H1 (cell line): ENCODE results near the gene PCDHB3. TPM values are rescaled to one million over a fixed set of nuclear protein-coding genes. Genes with fewer than 3 reads are reported as not detected.
"Not testable (repeated sequence)": the region's sequence is repeated elsewhere in the genome, so short reads cannot be mapped to it uniquely, and the experiment has no call there.

ENCODE experiments used
- CTCF ChIA-PET: fragments of 300-600 bp; sonication (Branson Sonifier 250); formaldehyde crosslinking; loops from one replicate; lab custom pipeline; 2021; ENCODE audit not compliant: partially characterized antibody; lab: Charles Lee
- POLR2A ChIA-PET: fragments of 300-600 bp; sonication (Branson Sonifier 250); formaldehyde crosslinking; loops from one replicate; lab custom pipeline; 2021; ENCODE audit warnings: inconsistent platforms; ENCODE audit not compliant: partially characterized antibody; lab: Charles Lee
- DNase-seq, 2 experiments: peaks; one replicate each; pipeline versions ENCODE4 v3.0.0 to v3.0.0-alpha.2; 2010 to 2022; ENCODE audit warnings: low spot score in 2 of 2, low read depth in 1 of 2, mixed read lengths in 1 of 2
- FAIRE-seq: peaks from 2 replicates; lab custom pipeline; 2011; peaks lifted over from hg19 to GRCh38; lab: Jason Lieb, UNC
- H2AFZ ChIP-seq: 2 replicates; pipeline ENCODE4 v1.8.1; 2012; ENCODE audit warnings: low read length, inconsistent platforms
- H2AK5ac ChIP-seq: 2 replicates; pipeline ENCODE4 v1.6.1; 2013; ENCODE audit warnings: low read depth, low read length
- H2BK120ac ChIP-seq: replicated peaks from 2 replicates; pipeline ENCODE3; 2013; ENCODE audit warnings: low read depth, low read length, inconsistent platforms
- H2BK12ac ChIP-seq: 2 replicates; pipeline ENCODE4 v1.6.1; 2013; ENCODE audit warnings: low read depth, low read length
- H2BK15ac ChIP-seq: 2 replicates; pipeline ENCODE4 v1.6.1; 2013; ENCODE audit warnings: low read length
- H2BK20ac ChIP-seq: 2 replicates; pipeline ENCODE4 v1.6.1; 2013; ENCODE audit warnings: low read length
- H2BK5ac ChIP-seq: 2 replicates; pipeline ENCODE4 v1.6.1; 2013; ENCODE audit warnings: low read depth, low read length
- H3K14ac ChIP-seq: 2 replicates; pipeline ENCODE4 v1.6.1; 2013; ENCODE audit warnings: inconsistent platforms; ENCODE audit not compliant: insufficient read length
- H3K18ac ChIP-seq: 2 replicates; pipeline ENCODE4 v1.6.1; 2013; ENCODE audit warnings: low read length; ENCODE audit errors: extremely low read depth
- H3K23ac ChIP-seq: 2 replicates; pipeline ENCODE4 v1.6.1; 2013; ENCODE audit warnings: inconsistent platforms; ENCODE audit not compliant: insufficient read length
- H3K23me2 ChIP-seq: 2 replicates; pipeline ENCODE4 v1.6.1; 2013; ENCODE audit warnings: low read depth, low read length
- H3K27ac ChIP-seq: 2 replicates; pipeline ENCODE4 v1.6.1; 2011; ENCODE audit warnings: low read depth, low read length, inconsistent platforms
- H3K27me3 ChIP-seq, 4 experiments: replicated peaks in 1 of 4; 1 replicate in 1 of 4; 2 replicates in 3 of 4; pipeline versions ENCODE4 v1.6.1 to v1.8.1; 2011 to 2013; ENCODE audit warnings: low read length in 3 of 4, mild to moderate bottlenecking in 3 of 4, inconsistent platforms in 2 of 4, mixed read lengths in 2 of 4, moderate library complexity in 1 of 4; ENCODE audit not compliant: control insufficient read depth in 3 of 4, insufficient read depth in 3 of 4; ENCODE audit errors: extremely low read depth in 1 of 4
- H3K36me3 ChIP-seq, 4 experiments: 2 replicates each; pipeline versions ENCODE4 v1.6.1 to v1.8.1; 2011 to 2013; ENCODE audit warnings: mild to moderate bottlenecking in 4 of 4, low read length in 3 of 4, moderate library complexity in 2 of 4, control low read depth in 1 of 4, inconsistent platforms in 1 of 4; ENCODE audit not compliant: insufficient read depth in 4 of 4, control insufficient read depth in 2 of 4
- H3K4ac ChIP-seq: replicated peaks from 2 replicates; pipeline ENCODE3; 2013; ENCODE audit warnings: low read length, low read depth, mixed read lengths, inconsistent platforms; ENCODE audit not compliant: insufficient read length
- H3K4me1 ChIP-seq, 4 experiments: replicated peaks in 1 of 4; 1 replicate in 1 of 4; 2 replicates in 3 of 4; pipeline versions ENCODE4 v1.6.1 to v1.8.1; 2011 to 2013; ENCODE audit warnings: low read length in 3 of 4, inconsistent platforms in 2 of 4, mixed read lengths in 1 of 4; ENCODE audit not compliant: insufficient read depth in 4 of 4, control insufficient read depth in 3 of 4
- H3K4me2 ChIP-seq, 2 experiments: 2 replicates each; pipeline versions ENCODE4 v1.6.1 to v1.8.1; 2011 to 2013; ENCODE audit warnings: low read depth in 2 of 2, low read length in 2 of 2, control low read depth in 1 of 2, inconsistent platforms in 1 of 2, mild to moderate bottlenecking in 1 of 2; ENCODE audit not compliant: insufficient read depth in 1 of 2
- H3K4me3 ChIP-seq, 4 experiments: fragments of 200-600, 300-600 bp in 1 of 4; sonication (generic), shearing (Covaris generic), sonication (Bioruptor Twin) in 1 of 4; 2 replicates each; pipeline versions ENCODE4 v1.5.1 to v1.8.1; 2011 to 2016; ENCODE audit warnings: low read length in 4 of 4, low read depth in 3 of 4, control low read depth in 2 of 4, inconsistent platforms in 2 of 4, mild to moderate bottlenecking in 2 of 4, mixed read lengths in 1 of 4, moderate library complexity in 1 of 4; ENCODE audit not compliant: insufficient read depth in 2 of 4; ENCODE audit errors: extremely low read depth in 1 of 4
- H3K56ac ChIP-seq: replicated peaks from 2 replicates; pipeline ENCODE3; 2013; ENCODE audit warnings: low read depth, mild to moderate bottlenecking, mixed read lengths, low read length, inconsistent platforms; ENCODE audit not compliant: insufficient read length
- H3K79me1 ChIP-seq: 2 replicates; pipeline ENCODE4 v1.6.1; 2013; ENCODE audit warnings: low read depth, low read length, control low read depth
- H3K79me2 ChIP-seq, 2 experiments: 2 replicates each; pipeline versions ENCODE4 v1.6.1 to v1.8.1; 2012 to 2013; ENCODE audit warnings: low read length in 2 of 2, mild to moderate bottlenecking in 2 of 2, inconsistent platforms in 1 of 2; ENCODE audit not compliant: insufficient read depth in 2 of 2, control insufficient read depth in 1 of 2
- H3K9ac ChIP-seq, 4 experiments: replicated peaks in 1 of 4; 1 replicate in 1 of 4; 2 replicates in 3 of 4; pipeline versions ENCODE4 v1.6.1 to v1.8.1; 2011 to 2013; ENCODE audit warnings: low read depth in 3 of 4, low read length in 3 of 4, control low read depth in 2 of 4, mild to moderate bottlenecking in 2 of 4, moderate library complexity in 2 of 4, inconsistent platforms in 1 of 4; ENCODE audit errors: extremely low read depth in 1 of 4
- H3K9me3 ChIP-seq, 2 experiments: 2 replicates each; pipeline versions ENCODE4 v1.6.1 to v1.8.1; 2012 to 2013; ENCODE audit warnings: mild to moderate bottlenecking in 2 of 2, moderate library complexity in 2 of 2, control low read depth in 1 of 2, inconsistent platforms in 1 of 2, low read depth in 1 of 2, low read length in 1 of 2, mixed read lengths in 1 of 2; ENCODE audit not compliant: insufficient read depth in 2 of 2
- H4K20me1 ChIP-seq, 2 experiments: replicated peaks in 1 of 2; 2 replicates each; pipeline versions ENCODE3 to v1.8.1; 2011 to 2013; ENCODE audit warnings: inconsistent platforms in 2 of 2, low read length in 2 of 2, mild to moderate bottlenecking in 1 of 2; ENCODE audit not compliant: insufficient read depth in 2 of 2, control insufficient read depth in 1 of 2
- H4K5ac ChIP-seq: 2 replicates; pipeline ENCODE4 v1.6.1; 2013; ENCODE audit warnings: low read length, low read depth, mixed read lengths, inconsistent platforms; ENCODE audit not compliant: insufficient read length
- H4K8ac ChIP-seq: 2 replicates; pipeline ENCODE4 v1.8.0; 2013; ENCODE audit warnings: mild to moderate bottlenecking, moderate library complexity, low read length, inconsistent platforms; ENCODE audit not compliant: insufficient read depth; ENCODE audit errors: extremely low read depth
- H4K91ac ChIP-seq: replicated peaks from 2 replicates; pipeline ENCODE3; 2013; ENCODE audit warnings: low read length, mixed read lengths, inconsistent platforms; ENCODE audit not compliant: insufficient read length
- WGBS, 2 experiments: shearing (Covaris generic) in 1 of 2; methylation state at CpG; one replicate each; pipeline versions ENCODE4 v1.1.6 to v1.1.7; 2013 to 2015; ENCODE audit warnings: low lambda C conversion rate in 2 of 2, mixed read lengths in 2 of 2, inconsistent platforms in 1 of 2, low coverage in 1 of 2, missing lambda C conversion rate in 1 of 2; ENCODE audit not compliant: insufficient replicate concordance in 2 of 2, insufficient coverage in 1 of 2, insufficient read length in 1 of 2; ENCODE audit errors: extremely low coverage in 1 of 2, missing lambda C conversion rate in 1 of 2; 5-methylcytosine and 5-hydroxymethylcytosine counted together
- polyA plus RNA-seq, 7 experiments: library from polyadenylated mRNA; depleted of rRNA in 3 of 7; stranded (reverse) in 5 of 7; unstranded in 2 of 7; fragments of >200 nt in 5 of 7; fragments of 200-250 nt in 2 of 7; gene quantifications; 1 replicate in 5 of 7; 2 replicates in 1 of 7; 4 replicates in 1 of 7; pipeline versions ENCODE4 v1.2.1 to v1.2.3, GENCODE V29; 2011 to 2013; ENCODE audit warnings: missing spikeins in 2 of 7, mixed read lengths in 2 of 7
- total RNA-seq: library from RNA; stranded (reverse); fragmentation: NEBNext Ultra II Directional; extraction: Animal tissue kit (Norgen Biotek cat#: 25700); gene quantifications from 2 replicates; pipeline ENCODE4 v1.2.1, GENCODE V29; 2021

PCDHB3 gene
- total and polyA plus RNA-seq, 2 of the 8 experiments (the other 6 are each of a cell fraction or from before 2014, with no cell fraction given) = 1.6 to 3.4 TPM

DNA sequence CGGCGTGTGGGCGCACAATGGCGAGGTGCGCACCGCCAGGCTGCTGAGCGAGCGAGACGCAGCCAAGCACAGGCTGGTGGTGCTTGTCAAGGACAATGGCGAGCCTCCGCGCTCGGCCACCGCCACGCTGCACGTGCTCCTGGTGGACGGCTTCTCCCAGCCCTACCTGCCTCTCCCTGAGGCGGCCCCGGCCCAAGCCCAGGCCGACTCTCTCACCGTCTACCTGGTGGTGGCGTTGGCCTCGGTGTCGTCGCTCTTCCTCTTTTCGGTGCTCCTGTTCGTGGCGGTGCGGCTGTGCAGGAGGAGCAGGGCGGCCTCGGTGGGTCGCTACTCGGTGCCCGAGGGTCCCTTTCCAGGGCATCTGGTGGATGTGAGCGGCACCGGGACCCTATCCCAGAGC is 51.8 kb downstream of the PCDHB3 start:
- peaks cover 5 to 11% of the 10 kb centered on the region in 2 experiments; a peak in 2 of 4 replicates for H3K9me3 ChIP-seq
- POLR2A ChIA-PET = not testable (repeated sequence)

More for the DNA sequence above, 51.8 kb downstream of the PCDHB3 start:
- not testable (repeated sequence) for H3K79me1 ChIP-seq, H3K27ac ChIP-seq, H4K8ac ChIP-seq, H2BK12ac ChIP-seq, H3K56ac ChIP-seq, H4K5ac ChIP-seq, H3K4me1 ChIP-seq, H4K20me1 ChIP-seq, DNase-seq, H4K91ac ChIP-seq, H2BK20ac ChIP-seq, H2BK120ac ChIP-seq, H3K79me2 ChIP-seq, H2BK5ac ChIP-seq, H3K27me3 ChIP-seq, H3K4ac ChIP-seq, H3K36me3 ChIP-seq, H3K23me2 ChIP-seq, H3K4me2 ChIP-seq, H2AK5ac ChIP-seq, H2AFZ ChIP-seq, H3K9ac ChIP-seq, H3K23ac ChIP-seq, H3K4me3 ChIP-seq, H3K18ac ChIP-seq, H2BK15ac ChIP-seq, H3K14ac ChIP-seq, FAIRE-seq
- 96% methylated on average over 8 of the region's 36 CpGs; no CpG with 5 or more reads in 1 of the 2 experiments for WGBS, 2 experiments
- CTCF ChIA-PET = interaction anchor here (0.6 to 5.2 kb wide), 6 partner anchors 13 to 457 kb away, joined by 3 to 48 read pairs (median 6); partner anchors contain the start of genes PCDHB16, PCDHB2 and PCDHB5

Other genes with a start within 250 kb of the PCDHB3 start
- gene PCDHA10, start 244.6 kb upstream of the PCDHB3 start, total RNA-seq = 5.4 and 5.5 TPM in 2 replicates
- gene PCDHA10, start 244.6 kb upstream of the PCDHB3 start, polyA plus RNA-seq (2011; rRNA removed) = 2.8 TPM in 2 replicates
- gene PCDHA11, start 231.5 kb upstream of the PCDHB3 start, total RNA-seq = 6.6 and 6.9 TPM in 2 replicates
- gene PCDHA11, start 231.5 kb upstream of the PCDHB3 start, polyA plus RNA-seq (2011; rRNA removed) = 4.7 and 6.5 TPM in 2 replicates
- gene PCDHA12, start 225.2 kb upstream of the PCDHB3 start, total RNA-seq = 9.3 and 10.6 TPM in 2 replicates
- gene PCDHA12, start 225.2 kb upstream of the PCDHB3 start, polyA plus RNA-seq (2011; rRNA removed) = 4.2 and 5.7 TPM in 2 replicates
- gene PCDHA13, start 218.3 kb upstream of the PCDHB3 start, total RNA-seq = 1.1 and 1.2 TPM in 2 replicates
- gene PCDHA13, start 218.3 kb upstream of the PCDHB3 start, polyA plus RNA-seq (2011; rRNA removed) = 1.3 and 1.4 TPM in 2 replicates
- gene PCDHAC1, start 174.2 kb upstream of the PCDHB3 start, total RNA-seq = 4.5 and 5.0 TPM in 2 replicates
- gene PCDHAC1, start 174.2 kb upstream of the PCDHB3 start, polyA plus RNA-seq (2011; rRNA removed) = 2.2 and 2.4 TPM in 2 replicates
- 3.7 and 4.9 TPM in 2 replicates for gene PCDHAC2, start 134.0 kb upstream of the PCDHB3 start, total RNA-seq
- gene PCDHAC2, start 134.0 kb upstream of the PCDHB3 start, polyA plus RNA-seq (2011; rRNA removed) = 4.6 and 5.0 TPM in 2 replicates
- 0.04 and 0.08 TPM in 2 replicates for gene PCDHB1, start 49.1 kb upstream of the PCDHB3 start, total RNA-seq
- gene PCDHB1, start 49.1 kb upstream of the PCDHB3 start, polyA plus RNA-seq (2011; rRNA removed) = 0.03 and 0.05 TPM in 2 replicates
- 25.6 and 28.8 TPM in 2 replicates for gene PCDHB2, start 5.9 kb upstream of the PCDHB3 start, total RNA-seq
- gene PCDHB2, start 5.9 kb upstream of the PCDHB3 start, polyA plus RNA-seq (2011; rRNA removed) = 29.2 and 38.0 TPM in 2 replicates
- 1.4 and 1.5 TPM in 2 replicates for gene PCDHB4, start 21.3 kb downstream of the PCDHB3 start, total RNA-seq
- 1.3 and 2.0 TPM in 2 replicates for gene PCDHB4, start 21.3 kb downstream of the PCDHB3 start, polyA plus RNA-seq (2011; rRNA removed)
- 2.4 and 2.8 TPM in 2 replicates for gene PCDHB5, start 34.7 kb downstream of the PCDHB3 start, total RNA-seq
- 8.2 and 12.5 TPM in 2 replicates for gene PCDHB5, start 34.7 kb downstream of the PCDHB3 start, polyA plus RNA-seq (2011; rRNA removed)
- 0.17 and 0.28 TPM in 2 replicates for gene PCDHB6, start 49.6 kb downstream of the PCDHB3 start, total RNA-seq
- 0.29 and 0.39 TPM in 2 replicates for gene PCDHB6, start 49.6 kb downstream of the PCDHB3 start, polyA plus RNA-seq (2011; rRNA removed)
- 0.19 and 0.25 TPM in 2 replicates for gene PCDHB7, start 72.2 kb downstream of the PCDHB3 start, total RNA-seq
- gene PCDHB7, start 72.2 kb downstream of the PCDHB3 start, polyA plus RNA-seq (2011; rRNA removed) = 0.17 and 0.24 TPM in 2 replicates
- gene PCDHB8, start 77.3 kb downstream of the PCDHB3 start, total RNA-seq = 0.92 and 1.1 TPM in 2 replicates
- gene PCDHB8, start 77.3 kb downstream of the PCDHB3 start, polyA plus RNA-seq (2011; rRNA removed) = 0.24 and 0.30 TPM in 2 replicates
- gene PCDHB16, start 81.9 kb downstream of the PCDHB3 start, total RNA-seq = 5.2 and 5.9 TPM in 2 replicates
- gene PCDHB16, start 81.9 kb downstream of the PCDHB3 start, polyA plus RNA-seq (2011; rRNA removed) = 1.7 and 2.2 TPM in 2 replicates
- 1.6 and 3.8 TPM in 2 replicates for gene PCDHB9, start 86.7 kb downstream of the PCDHB3 start, total RNA-seq
- gene PCDHB9, start 86.7 kb downstream of the PCDHB3 start, polyA plus RNA-seq (2011; rRNA removed) = 0.68 and 0.88 TPM in 2 replicates
- 1.8 and 1.9 TPM in 2 replicates for gene PCDHB10, start 91.9 kb downstream of the PCDHB3 start, total RNA-seq
- gene PCDHB10, start 91.9 kb downstream of the PCDHB3 start, polyA plus RNA-seq (2011; rRNA removed) = 1.3 and 1.5 TPM in 2 replicates
- gene PCDHB11, start 99.2 kb downstream of the PCDHB3 start, total RNA-seq = 0.86 and 1.4 TPM in 2 replicates
- gene PCDHB11, start 99.2 kb downstream of the PCDHB3 start, polyA plus RNA-seq (2011; rRNA removed) = 0.50 and 0.63 TPM in 2 replicates
- 2.0 and 3.0 TPM in 2 replicates for gene PCDHB12, start 108.2 kb downstream of the PCDHB3 start, total RNA-seq
- gene PCDHB12, start 108.2 kb downstream of the PCDHB3 start, polyA plus RNA-seq (2011; rRNA removed) = 1.1 and 1.9 TPM in 2 replicates
- gene PCDHB13, start 113.4 kb downstream of the PCDHB3 start, total RNA-seq = 1.1 and 1.4 TPM in 2 replicates
- gene PCDHB13, start 113.4 kb downstream of the PCDHB3 start, polyA plus RNA-seq (2011; rRNA removed) = 1.1 and 1.5 TPM in 2 replicates
- 2.7 and 2.9 TPM in 2 replicates for gene PCDHB14, start 122.9 kb downstream of the PCDHB3 start, total RNA-seq
- 2.5 and 2.7 TPM in 2 replicates for gene PCDHB14, start 122.9 kb downstream of the PCDHB3 start, polyA plus RNA-seq (2011; rRNA removed)
- gene PCDHB15, start 144.9 kb downstream of the PCDHB3 start, total RNA-seq = 3.9 and 4.0 TPM in 2 replicates
- 2.8 and 4.9 TPM in 2 replicates for gene PCDHB15, start 144.9 kb downstream of the PCDHB3 start, polyA plus RNA-seq (2011; rRNA removed)
- gene SLC25A2, start 203.6 kb downstream of the PCDHB3 start, total RNA-seq = not detected in 2 replicates
- 0.05 TPM in 1 of 2 replicates, not detected in the other for gene SLC25A2, start 203.6 kb downstream of the PCDHB3 start, polyA plus RNA-seq (2011; rRNA removed)
- 99.4 and 101 TPM in 2 replicates for gene TAF7, start 220.3 kb downstream of the PCDHB3 start, total RNA-seq
- gene TAF7, start 220.3 kb downstream of the PCDHB3 start, polyA plus RNA-seq (2011; rRNA removed) = 23.6 and 29.8 TPM in 2 replicates
- gene PCDHGA1, start 230.0 kb downstream of the PCDHB3 start, total RNA-seq = 0.84 and 0.89 TPM in 2 replicates
- gene PCDHGA1, start 230.0 kb downstream of the PCDHB3 start, polyA plus RNA-seq (2011; rRNA removed) = 0.57 and 1.1 TPM in 2 replicates
- 0.31 and 0.32 TPM in 2 replicates for gene PCDHGA2, start 238.3 kb downstream of the PCDHB3 start, total RNA-seq
- 0.39 and 0.61 TPM in 2 replicates for gene PCDHGA2, start 238.3 kb downstream of the PCDHB3 start, polyA plus RNA-seq (2011; rRNA removed)
- gene PCDHGA3, start 243.4 kb downstream of the PCDHB3 start, total RNA-seq = 0.25 and 0.39 TPM in 2 replicates
- 0.15 and 0.30 TPM in 2 replicates for gene PCDHGA3, start 243.4 kb downstream of the PCDHB3 start, polyA plus RNA-seq (2011; rRNA removed)
- gene PCDHGB1, start 249.6 kb downstream of the PCDHB3 start, total RNA-seq = 2.8 and 3.9 TPM in 2 replicates
- gene PCDHGB1, start 249.6 kb downstream of the PCDHB3 start, polyA plus RNA-seq (2011; rRNA removed) = 1.3 and 2.0 TPM in 2 replicates